K562 (cell line): ENCODE measurements around the gene S100A4. TPM values are rescaled to one million over a fixed set of nuclear protein-coding genes. Genes with fewer than 3 reads are reported as not detected.

ENCODE experiments used
- DDX20 ChIP-seq: fragments of 450-650 bp; IDR thresholded peaks from 2 replicates; pipeline ENCODE4 v1.6.1; 2016; ENCODE audit warnings: missing genetic modification characterization, low read depth, mild to moderate bottlenecking, missing compliant biosample characterization, moderate library complexity
- FOXA1 ChIP-seq: fragments of 450-650 bp; IDR thresholded peaks from 2 replicates; pipeline ENCODE4 v1.6.1; 2016; ENCODE audit warnings: mild to moderate bottlenecking, borderline replicate concordance
- HNRNPL ChIP-seq: fragments of 200-400 bp; formaldehyde crosslinking; IDR thresholded peaks from 2 replicates; pipeline ENCODE4 v1.6.1; 2017; ENCODE audit warnings: low read depth, mild to moderate bottlenecking, low read length
- POLR3A ChIP-seq: IDR thresholded peaks from 2 replicates; pipeline ENCODE4 v1.6.1; 2011; ENCODE audit warnings: borderline replicate concordance, mild to moderate bottlenecking, moderate library complexity; ENCODE audit not compliant: insufficient read length, insufficient read depth; ENCODE audit errors: extremely low read depth
- PRMT5 ChIP-seq: sonication (generic); formaldehyde crosslinking; IDR thresholded peaks from 2 replicates; pipeline ENCODE4 v1.5.0; 2020; ENCODE audit warnings: missing genetic modification reagents
- PTBP1 ChIP-seq: fragments of 200-400 bp; formaldehyde crosslinking; IDR thresholded peaks from 2 replicates; pipeline ENCODE4 v1.6.1; 2017; ENCODE audit warnings: low read depth, low read length
- RBM25 ChIP-seq: fragments of 200-400 bp; formaldehyde crosslinking; IDR thresholded peaks from 2 replicates; pipeline ENCODE4 v1.6.1; 2018; ENCODE audit warnings: low read length, low read depth, moderate library complexity; ENCODE audit not compliant: severe bottlenecking
- SMARCA5 ChIP-seq: fragments of 450-650 bp; IDR thresholded peaks from 2 replicates; pipeline ENCODE4 v1.6.1; 2016
- ZNF121 ChIP-seq: sonication (generic); formaldehyde crosslinking; conservative IDR thresholded peaks from 2 replicates; pipeline ENCODE4 v1.8.0; 2022; ENCODE audit warnings: missing genetic modification reagents
- ZNF584 ChIP-seq: fragments of 200-800 bp; sonication (Bioruptor generic); IDR thresholded peaks from 2 replicates; pipeline ENCODE4 v1.6.1; 2016; ENCODE audit warnings: low read depth, mild to moderate bottlenecking, missing genetic modification characterization, missing compliant biosample characterization
- polyA plus RNA-seq, 8 experiments: library from polyadenylated mRNA; depleted of rRNA in 4 of 8; stranded (reverse) in 5 of 8; unstranded in 3 of 8; fragments of >200 nt; fragmentation: Nextera tagmentation in 2 of 8; fragmentation: Illumina TruSeq in 1 of 8; extraction: Ambion mirVana in 2 of 8; extraction: Trizol in 1 of 8; gene quantifications; 2 replicates each; pipeline versions ENCODE4 v1.2.1 to v1.2.3, GENCODE V29; 2011 to 2014; ENCODE audit warnings: inconsistent platforms in 1 of 8, missing spikeins in 1 of 8
- total RNA-seq, 7 experiments: library from RNA; depleted of rRNA in 6 of 7; stranded (reverse); fragments of >200 nt in 6 of 7; fragmentation: Illumina TruSeq in 2 of 7; extraction: Trizol in 2 of 7; gene quantifications; 2 replicates each; pipeline versions ENCODE4 v1.2.1 to v1.2.3, GENCODE V29; 2011 to 2021; ENCODE audit warnings: low replicate concordance in 1 of 7
- TF ChIP-seq, protein P1 (sequence below): fragments of 450-650 bp; IDR thresholded peaks from 2 replicates; pipeline ENCODE4 v1.6.1; 2018; ENCODE audit warnings: mild to moderate bottlenecking, low read depth; ENCODE audit not compliant: partially characterized antibody
- TF ChIP-seq, protein P2 (sequence below): sonication (generic); formaldehyde crosslinking; IDR thresholded peaks from 2 replicates; pipeline ENCODE4 v1.8.0; 2023; ENCODE audit warnings: mild to moderate bottlenecking, missing genetic modification reagents
- TF ChIP-seq, protein P3 (sequence below): fragments of 200-400 bp; formaldehyde crosslinking; IDR thresholded peaks from 2 replicates; pipeline ENCODE4 v1.6.1; 2017; ENCODE audit warnings: mild to moderate bottlenecking, low read depth, low read length, moderate library complexity
- TF ChIP-seq, protein P4 (sequence below): fragments of 450-650 bp; IDR thresholded peaks from 2 replicates; pipeline ENCODE4 v1.6.1; 2018; ENCODE audit not compliant: partially characterized antibody

S100A4 gene
- total and polyA plus RNA-seq, 9 of the 15 experiments (the other 6 are each of a cell fraction or from before 2014, with no cell fraction given): 3.7 to 20.1 (median 11.2) TPM

DNA sequence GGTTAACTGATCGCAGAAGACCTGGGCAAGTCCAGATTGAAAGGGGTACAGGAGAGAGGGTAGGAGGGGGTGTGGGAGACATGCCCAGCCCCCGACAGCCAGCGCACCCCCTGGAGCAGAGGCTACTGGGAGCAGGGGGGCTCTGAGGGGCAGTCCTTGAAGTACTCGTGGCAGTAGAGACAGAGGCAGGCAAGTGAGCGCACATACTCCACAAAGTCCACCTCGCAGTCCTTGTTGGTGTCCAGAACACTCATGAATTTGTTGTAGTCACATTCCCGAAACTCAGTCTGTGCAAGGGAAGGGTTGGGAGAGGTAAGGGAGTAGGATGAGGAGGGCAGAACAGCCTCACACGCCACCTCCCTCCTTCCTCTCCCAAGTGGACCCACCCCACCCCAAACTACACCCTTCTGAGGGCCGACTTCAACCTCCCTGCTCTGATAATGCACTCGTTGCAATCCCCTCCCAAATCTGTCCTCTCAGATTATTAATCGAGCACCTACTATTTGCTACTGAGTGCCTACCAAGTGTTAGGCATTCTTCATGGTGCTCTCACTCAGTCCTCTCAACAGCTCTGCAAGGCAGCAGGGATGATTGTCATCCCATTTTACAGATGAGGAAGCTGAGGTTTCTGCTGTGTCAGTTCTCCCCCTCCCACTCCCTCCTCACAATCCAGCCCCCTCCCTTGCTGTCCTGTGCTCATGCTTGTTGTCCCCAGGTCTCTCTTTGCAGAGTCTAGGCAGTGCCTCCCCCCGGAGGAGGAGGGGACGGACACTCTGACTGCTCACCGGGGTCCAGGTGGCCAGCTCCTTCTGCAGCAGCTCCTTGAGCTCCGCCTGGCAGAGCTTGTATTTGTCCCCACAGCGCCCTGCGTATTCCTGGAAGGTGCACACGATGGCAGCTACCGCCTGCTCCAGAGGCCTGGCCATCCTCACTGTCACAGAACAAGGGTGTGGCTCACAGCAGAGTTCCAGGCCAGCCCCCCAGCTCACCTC, 2.2 kb upstream of the S100A4 start (continued):
- TF ChIP-seq, protein P1, sequence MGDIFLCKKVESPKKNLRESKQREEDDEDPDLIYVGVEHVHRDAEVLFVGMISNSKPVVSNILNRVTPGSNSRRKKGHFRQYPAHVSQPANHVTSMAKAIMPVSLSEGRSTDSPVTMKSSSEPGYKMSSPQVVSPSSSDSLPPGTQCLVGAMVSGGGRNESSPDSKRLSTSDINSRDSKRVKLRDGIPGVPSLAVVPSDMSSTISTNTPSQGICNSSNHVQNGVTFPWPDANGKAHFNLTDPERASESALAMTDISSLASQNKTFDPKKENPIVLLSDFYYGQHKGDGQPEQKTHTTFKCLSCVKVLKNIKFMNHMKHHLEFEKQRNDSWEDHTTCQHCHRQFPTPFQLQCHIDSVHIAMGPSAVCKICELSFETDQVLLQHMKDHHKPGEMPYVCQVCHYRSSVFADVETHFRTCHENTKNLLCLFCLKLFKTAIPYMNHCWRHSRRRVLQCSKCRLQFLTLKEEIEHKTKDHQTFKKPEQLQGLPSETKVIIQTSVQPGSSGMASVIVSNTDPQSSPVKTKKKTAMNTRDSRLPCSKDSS: no peak
- TF ChIP-seq ZNF121 (CRISPR knock-in tag) (no peak), PTBP1 (0 out of 2 replicates have a peak, but pooled peaks have one; percentile 54), HNRNPL (no peak), DDX20 (tag) (no peak), PRMT5 (CRISPR knock-in tag) (no peak), SMARCA5 (peak; percentile 83), FOXA1 (no peak), POLR3A (no peak), RBM25 (peak; percentile 78), ZNF584 (CRISPR knock-in tag) (no peak)
- TF ChIP-seq, protein P2, sequence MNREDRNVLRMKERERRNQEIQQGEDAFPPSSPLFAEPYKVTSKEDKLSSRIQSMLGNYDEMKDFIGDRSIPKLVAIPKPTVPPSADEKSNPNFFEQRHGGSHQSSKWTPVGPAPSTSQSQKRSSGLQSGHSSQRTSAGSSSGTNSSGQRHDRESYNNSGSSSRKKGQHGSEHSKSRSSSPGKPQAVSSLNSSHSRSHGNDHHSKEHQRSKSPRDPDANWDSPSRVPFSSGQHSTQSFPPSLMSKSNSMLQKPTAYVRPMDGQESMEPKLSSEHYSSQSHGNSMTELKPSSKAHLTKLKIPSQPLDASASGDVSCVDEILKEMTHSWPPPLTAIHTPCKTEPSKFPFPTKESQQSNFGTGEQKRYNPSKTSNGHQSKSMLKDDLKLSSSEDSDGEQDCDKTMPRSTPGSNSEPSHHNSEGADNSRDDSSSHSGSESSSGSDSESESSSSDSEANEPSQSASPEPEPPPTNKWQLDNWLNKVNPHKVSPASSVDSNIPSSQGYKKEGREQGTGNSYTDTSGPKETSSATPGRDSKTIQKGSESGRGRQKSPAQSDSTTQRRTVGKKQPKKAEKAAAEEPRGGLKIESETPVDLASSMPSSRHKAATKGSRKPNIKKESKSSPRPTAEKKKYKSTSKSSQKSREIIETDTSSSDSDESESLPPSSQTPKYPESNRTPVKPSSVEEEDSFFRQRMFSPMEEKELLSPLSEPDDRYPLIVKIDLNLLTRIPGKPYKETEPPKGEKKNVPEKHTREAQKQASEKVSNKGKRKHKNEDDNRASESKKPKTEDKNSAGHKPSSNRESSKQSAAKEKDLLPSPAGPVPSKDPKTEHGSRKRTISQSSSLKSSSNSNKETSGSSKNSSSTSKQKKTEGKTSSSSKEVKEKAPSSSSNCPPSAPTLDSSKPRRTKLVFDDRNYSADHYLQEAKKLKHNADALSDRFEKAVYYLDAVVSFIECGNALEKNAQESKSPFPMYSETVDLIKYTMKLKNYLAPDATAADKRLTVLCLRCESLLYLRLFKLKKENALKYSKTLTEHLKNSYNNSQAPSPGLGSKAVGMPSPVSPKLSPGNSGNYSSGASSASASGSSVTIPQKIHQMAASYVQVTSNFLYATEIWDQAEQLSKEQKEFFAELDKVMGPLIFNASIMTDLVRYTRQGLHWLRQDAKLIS (CRISPR knock-in tag): no peak
- TF ChIP-seq, protein P3, sequence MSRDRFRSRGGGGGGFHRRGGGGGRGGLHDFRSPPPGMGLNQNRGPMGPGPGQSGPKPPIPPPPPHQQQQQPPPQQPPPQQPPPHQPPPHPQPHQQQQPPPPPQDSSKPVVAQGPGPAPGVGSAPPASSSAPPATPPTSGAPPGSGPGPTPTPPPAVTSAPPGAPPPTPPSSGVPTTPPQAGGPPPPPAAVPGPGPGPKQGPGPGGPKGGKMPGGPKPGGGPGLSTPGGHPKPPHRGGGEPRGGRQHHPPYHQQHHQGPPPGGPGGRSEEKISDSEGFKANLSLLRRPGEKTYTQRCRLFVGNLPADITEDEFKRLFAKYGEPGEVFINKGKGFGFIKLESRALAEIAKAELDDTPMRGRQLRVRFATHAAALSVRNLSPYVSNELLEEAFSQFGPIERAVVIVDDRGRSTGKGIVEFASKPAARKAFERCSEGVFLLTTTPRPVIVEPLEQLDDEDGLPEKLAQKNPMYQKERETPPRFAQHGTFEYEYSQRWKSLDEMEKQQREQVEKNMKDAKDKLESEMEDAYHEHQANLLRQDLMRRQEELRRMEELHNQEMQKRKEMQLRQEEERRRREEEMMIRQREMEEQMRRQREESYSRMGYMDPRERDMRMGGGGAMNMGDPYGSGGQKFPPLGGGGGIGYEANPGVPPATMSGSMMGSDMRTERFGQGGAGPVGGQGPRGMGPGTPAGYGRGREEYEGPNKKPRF: no peak
- TF ChIP-seq, protein P4, sequence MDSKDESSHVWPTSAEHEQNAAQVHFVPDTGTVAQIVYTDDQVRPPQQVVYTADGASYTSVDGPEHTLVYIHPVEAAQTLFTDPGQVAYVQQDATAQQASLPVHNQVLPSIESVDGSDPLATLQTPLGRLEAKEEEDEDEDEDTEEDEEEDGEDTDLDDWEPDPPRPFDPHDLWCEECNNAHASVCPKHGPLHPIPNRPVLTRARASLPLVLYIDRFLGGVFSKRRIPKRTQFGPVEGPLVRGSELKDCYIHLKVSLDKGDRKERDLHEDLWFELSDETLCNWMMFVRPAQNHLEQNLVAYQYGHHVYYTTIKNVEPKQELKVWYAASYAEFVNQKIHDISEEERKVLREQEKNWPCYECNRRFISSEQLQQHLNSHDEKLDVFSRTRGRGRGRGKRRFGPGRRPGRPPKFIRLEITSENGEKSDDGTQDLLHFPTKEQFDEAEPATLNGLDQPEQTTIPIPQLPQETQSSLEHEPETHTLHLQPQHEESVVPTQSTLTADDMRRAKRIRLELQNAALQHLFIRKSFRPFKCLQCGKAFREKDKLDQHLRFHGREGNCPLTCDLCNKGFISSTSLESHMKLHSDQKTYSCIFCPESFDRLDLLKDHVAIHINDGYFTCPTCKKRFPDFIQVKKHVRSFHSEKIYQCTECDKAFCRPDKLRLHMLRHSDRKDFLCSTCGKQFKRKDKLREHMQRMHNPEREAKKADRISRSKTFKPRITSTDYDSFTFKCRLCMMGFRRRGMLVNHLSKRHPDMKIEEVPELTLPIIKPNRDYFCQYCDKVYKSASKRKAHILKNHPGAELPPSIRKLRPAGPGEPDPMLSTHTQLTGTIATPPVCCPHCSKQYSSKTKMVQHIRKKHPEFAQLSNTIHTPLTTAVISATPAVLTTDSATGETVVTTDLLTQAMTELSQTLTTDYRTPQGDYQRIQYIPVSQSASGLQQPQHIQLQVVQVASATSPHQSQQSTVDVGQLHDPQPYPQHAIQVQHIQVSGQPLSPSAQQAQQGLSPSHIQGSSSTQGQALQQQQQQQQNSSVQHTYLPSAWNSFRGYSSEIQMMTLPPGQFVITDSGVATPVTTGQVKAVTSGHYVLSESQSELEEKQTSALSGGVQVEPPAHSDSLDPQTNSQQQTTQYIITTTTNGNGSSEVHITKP: no peak
